HCT116 (cell line): ENCODE results near the gene ORMDL3. TPM values are rescaled to one million over a fixed set of nuclear protein-coding genes. Genes with fewer than 3 reads are reported as not detected.

ENCODE experiments used
- ATAC-seq: fragments of 200-7000 bp; cut with Tn5 transposase; 2 replicates; pipeline ENCODE4 v1.9.1; 2020; ENCODE audit warnings: mild to moderate bottlenecking, moderate library complexity
- BruUV-seq: library from RNA; stranded (reverse); fragments of 400-500 nt; replicated peaks from 2 replicates; lab custom pipeline; 2021; lab: Mats Ljungman, UMichigan
- CTCF ChIA-PET: fragments of 300-600 bp; sonication (Branson Sonifier 250); formaldehyde crosslinking; loops from one replicate; lab custom pipeline; 2021; ENCODE audit warnings: antibody characterized with exemption; lab: Charles Lee
- POLR2A ChIA-PET: fragments of 300-600, 350-600 bp; sonication (Branson Sonifier 250); formaldehyde crosslinking; loops from one replicate; lab custom pipeline; 2021; ENCODE audit warnings: antibody characterized with exemption; lab: Charles Lee
- RAD21 ChIA-PET, 2 experiments: fragments of 300-600 bp; sonication (Branson Sonifier 250); formaldehyde crosslinking; loops; one replicate each; lab custom pipeline; 2023; ENCODE audit warnings: low total read pairs in 2 of 2; ENCODE audit not compliant: uncharacterized antibody in 2 of 2, unreplicated experiment in 2 of 2, low non-redundant PET in 1 of 2; lab: Charles Lee
- DNase-seq: peaks from one replicate; pipeline ENCODE4 v3.0.0-alpha.2; 2010; ENCODE audit warnings: low read depth, low spot score
- H2AFZ ChIP-seq: fragments of 200-600 bp; shearing (Covaris generic), sonication (generic); 2 replicates; pipeline ENCODE4 v1.6.1; 2017; ENCODE audit warnings: low read depth, mixed run types, mixed read lengths, antibody characterized with exemption, low read length; ENCODE audit not compliant: poor library complexity, severe bottlenecking
- H3K27ac ChIP-seq: 2 replicates; pipeline ENCODE4 v1.5.1; 2012; ENCODE audit warnings: low read depth, low read length
- H3K27me3 ChIP-seq: fragments of 200-600 bp; sonication (generic); 2 replicates; pipeline ENCODE4 v1.6.1; 2016; ENCODE audit warnings: mixed run types, low read length, mixed read lengths; ENCODE audit not compliant: insufficient read depth
- H3K36me3 ChIP-seq, 2 experiments: fragments of 200-500 bp in 1 of 2; fragments of 200-600 bp in 1 of 2; sonication (Bioruptor generic) in 1 of 2; sonication (generic) in 1 of 2; 2 replicates each; pipeline versions ENCODE4 v1.5.1 to v1.6.1; 2014 to 2016; ENCODE audit warnings: low read length in 2 of 2, inconsistent platforms in 1 of 2, mixed read lengths in 1 of 2, mixed run types in 1 of 2; ENCODE audit not compliant: insufficient read depth in 2 of 2, control insufficient read depth in 1 of 2
- H3K4me1 ChIP-seq, 2 experiments: fragments of 200-600 bp in 1 of 2; sonication (generic) in 1 of 2; 2 replicates each; pipeline versions ENCODE4 v1.5.1 to v1.6.1; 2012 to 2017; ENCODE audit warnings: low read length in 2 of 2, inconsistent platforms in 1 of 2, mild to moderate bottlenecking in 1 of 2, mixed read lengths in 1 of 2, mixed run types in 1 of 2, moderate library complexity in 1 of 2; ENCODE audit not compliant: insufficient read depth in 2 of 2, control insufficient read depth in 1 of 2
- H3K4me2 ChIP-seq: fragments of 200-600 bp; sonication (generic); 2 replicates; pipeline ENCODE4 v1.6.1; 2017; ENCODE audit warnings: mixed run types, low read length, mixed read lengths
- H3K4me3 ChIP-seq, 2 experiments: fragments of 200-600 bp in 1 of 2; sonication (generic) in 1 of 2; replicated peaks in 1 of 2; 2 replicates each; pipeline ENCODE4 v1.5.1; 2011 to 2016; ENCODE audit warnings: low read length in 2 of 2, control low read depth in 1 of 2, low read depth in 1 of 2, mild to moderate bottlenecking in 1 of 2, mixed read lengths in 1 of 2, mixed run types in 1 of 2
- H3K79me2 ChIP-seq: fragments of 200-600 bp; sonication (generic); 2 replicates; pipeline ENCODE4 v1.6.1; 2017; ENCODE audit warnings: mild to moderate bottlenecking, mixed run types, low read length, moderate library complexity, mixed read lengths; ENCODE audit not compliant: insufficient read depth
- H3K9ac ChIP-seq: fragments of 200-600 bp; sonication (generic); 2 replicates; pipeline ENCODE4 v1.6.1; 2016; ENCODE audit warnings: low read length, mixed read lengths
- H3K9me2 ChIP-seq: fragments of 200-600 bp; sonication (generic), shearing (Covaris generic); 2 replicates; pipeline ENCODE4 v1.6.1; 2017; ENCODE audit warnings: mixed run types, mild to moderate bottlenecking, moderate library complexity; ENCODE audit not compliant: insufficient read depth
- H3K9me3 ChIP-seq, 2 experiments: fragments of 200-500 bp in 1 of 2; fragments of 200-600 bp in 1 of 2; sonication (Bioruptor generic) in 1 of 2; sonication (generic) in 1 of 2; 2 replicates each; pipeline ENCODE4 v1.6.1; 2014 to 2017; ENCODE audit warnings: low read length in 2 of 2, mixed read lengths in 2 of 2, inconsistent platforms in 1 of 2, low read depth in 1 of 2, mild to moderate bottlenecking in 1 of 2, mixed run types in 1 of 2, moderate library complexity in 1 of 2; ENCODE audit not compliant: control insufficient read depth in 1 of 2, insufficient read depth in 1 of 2
- H4K20me1 ChIP-seq: fragments of 200-600 bp; sonication (generic), shearing (Covaris generic); 2 replicates; pipeline ENCODE4 v1.6.1; 2017; ENCODE audit warnings: mixed run types, mild to moderate bottlenecking, moderate library complexity; ENCODE audit not compliant: insufficient read depth
- ATF3 ChIP-seq: IDR thresholded peaks from 2 replicates; pipeline ENCODE4 v1.6.1; 2012
- CEBPB ChIP-seq: IDR thresholded peaks from 2 replicates; pipeline ENCODE4 v1.6.1; 2012; ENCODE audit warnings: low read depth
- CTCF ChIP-seq, 3 experiments: fragments of 200-600 bp in 1 of 3; sonication (generic) in 1 of 3; IDR thresholded peaks in 2 of 3; conservative IDR thresholded peaks in 1 of 3; 2 replicates each; pipeline ENCODE4 v1.5.1; 2012 to 2017; ENCODE audit warnings: low read depth in 2 of 3, low read length in 2 of 3, antibody characterized with exemption in 1 of 3, borderline replicate concordance in 1 of 3, control low read depth in 1 of 3, mild to moderate bottlenecking in 1 of 3, mixed read lengths in 1 of 3, mixed run types in 1 of 3, moderate library complexity in 1 of 3; ENCODE audit not compliant: insufficient read depth in 1 of 3
- ELF1 ChIP-seq: IDR thresholded peaks from 2 replicates; pipeline ENCODE4 v1.6.1; 2012; ENCODE audit warnings: low read depth, borderline replicate concordance
- JUND ChIP-seq: IDR thresholded peaks from 2 replicates; pipeline ENCODE4 v1.6.1; 2012
- POLR2AphosphoS5 ChIP-seq: IDR thresholded peaks from 2 replicates; pipeline ENCODE4 v1.6.1; 2011; ENCODE audit warnings: mild to moderate bottlenecking, low read depth, low read length, moderate library complexity
- SP1 ChIP-seq: IDR thresholded peaks from 2 replicates; pipeline ENCODE4 v1.6.1; 2012; ENCODE audit warnings: low read depth
- ZBTB33 ChIP-seq: IDR thresholded peaks from 2 replicates; pipeline ENCODE4 v1.6.1; 2011; ENCODE audit warnings: mild to moderate bottlenecking, low read length, moderate library complexity; ENCODE audit not compliant: insufficient replicate concordance; ENCODE audit errors: extremely low read depth
- ZNF274 ChIP-seq: fragments of 200-500 bp; sonication (Bioruptor generic); IDR thresholded peaks from 2 replicates; pipeline ENCODE4 v1.6.1; 2014; ENCODE audit warnings: mild to moderate bottlenecking, low read depth, low read length, inconsistent platforms
- intact Hi-C: fragments of 100-400 bp; cut with micrococcal nuclease; formaldehyde crosslinking; loops from 2 replicates; pipeline ENCODE4 v1.10.0; 2022
- total RNA-seq: library from RNA; stranded (reverse); gene quantifications from one replicate; pipeline ENCODE4 v1.2.1, GENCODE V29; 2021; ENCODE audit not compliant: unreplicated experiment

ORMDL3 gene
- total RNA-seq, 1 experiment from 2014 or later: 46.9 TPM

- no peak overlapping the region for H3K27ac ChIP-seq
- H3K9me2 ChIP-seq: no peaks in the 10 kb centered on the region
- CTCF ChIA-PET: interaction anchor here (1.3 kb wide), 1 partner anchor 64 kb away, joined by 3 read pairs; no protein-coding TSS in a partner anchor
- ATAC-seq (no peak), DNase-seq (no peak)
- no peak overlapping the region for H2AFZ ChIP-seq
- no peaks in the 10 kb centered on the region for H3K4me1 ChIP-seq
- H3K79me2 ChIP-seq: no peaks in the 10 kb centered on the region
- no peak overlapping the region for H3K4me2 ChIP-seq
- no peaks in the 10 kb centered on the region for H3K27me3 ChIP-seq
- H3K9me3 ChIP-seq: no peaks in the 10 kb centered on the region
- TF ChIP-seq ATF3 (no peak), CTCF (IDR thresholded peaks at IDR 0.05 in 2 of 3, conservative IDR thresholded peaks at IDR 0.05 in 1 of 3; ENCODE audit: borderline replicate concordance in 1 of 3, insufficient read depth in 1 of 3, low read depth in 2 of 3, low read length in 2 of 3) (no peak), ZNF274 (no peak), SP1 (no peak), POLR2AphosphoS5 (no peak), ELF1 (no peak), ZBTB33 (no peak), CEBPB (no peak), JUND (no peak)
- TF ChIP-seq, all 23 proteins: peak for 0
- Histone ChIP-seq H3K36me3 (no peaks in the 10 kb centered on the region), H3K4me3 (no peak overlapping the region), H4K20me1 (no peaks in the 10 kb centered on the region), H3K9ac (no peak overlapping the region)
- BruUV-seq: no TSS peak
- POLR2A ChIA-PET: no interaction called here
- RAD21 ChIA-PET: no interaction called here
- intact Hi-C loops: no loop called here
Observed at GRCh38 chr17:39894681-39895376, 32.6 kb downstream of the ORMDL3 start.
